Neutrophil (primary cell): ENCODE data around the gene HCRTR1.

Experiments
- H3K27ac ChIP-seq: fragments of 200-600 bp; sonication (generic); 2 replicates; pipeline ENCODE4 v1.5.1; 2016; ENCODE audit warnings: mild to moderate bottlenecking, moderate library complexity
- H3K27me3 ChIP-seq: fragments of 200-600 bp; sonication (generic); 2 replicates; pipeline ENCODE4 v1.6.0; 2016; ENCODE audit warnings: mild to moderate bottlenecking
- H3K36me3 ChIP-seq: fragments of 200-600 bp; sonication (generic); 2 replicates; pipeline ENCODE4 v1.5.1; 2017
- H3K4me1 ChIP-seq, 2 experiments: fragments of 200-600 bp in 1 of 2; sonication (generic) in 1 of 2; 1 replicate in 1 of 2; 2 replicates in 1 of 2; pipeline versions ENCODE4 v1.5.1 to v1.6.1; 2013 to 2016; ENCODE audit warnings: low read depth in 1 of 2, low read length in 1 of 2, mild to moderate bottlenecking in 1 of 2, moderate library complexity in 1 of 2; ENCODE audit not compliant: control insufficient read depth in 1 of 2, insufficient read depth in 1 of 2
- H3K4me3 ChIP-seq, 2 experiments: fragments of 200-600 bp in 1 of 2; sonication (generic) in 1 of 2; 1 replicate in 1 of 2; 2 replicates in 1 of 2; pipeline ENCODE4 v1.5.1; 2013 to 2016; ENCODE audit warnings: low read depth in 1 of 2, low read length in 1 of 2, mild to moderate bottlenecking in 1 of 2, moderate library complexity in 1 of 2
- H3K9me3 ChIP-seq: fragments of 200-600 bp; sonication (generic); 2 replicates; pipeline ENCODE4 v1.5.1; 2016
- TF ChIP-seq, protein P1 (sequence below): fragments of 200-600 bp; sonication (generic); IDR thresholded peaks from 2 replicates; pipeline ENCODE4 v1.5.1; 2016; ENCODE audit warnings: antibody characterized with exemption

HCRTR1 gene

DNA sequence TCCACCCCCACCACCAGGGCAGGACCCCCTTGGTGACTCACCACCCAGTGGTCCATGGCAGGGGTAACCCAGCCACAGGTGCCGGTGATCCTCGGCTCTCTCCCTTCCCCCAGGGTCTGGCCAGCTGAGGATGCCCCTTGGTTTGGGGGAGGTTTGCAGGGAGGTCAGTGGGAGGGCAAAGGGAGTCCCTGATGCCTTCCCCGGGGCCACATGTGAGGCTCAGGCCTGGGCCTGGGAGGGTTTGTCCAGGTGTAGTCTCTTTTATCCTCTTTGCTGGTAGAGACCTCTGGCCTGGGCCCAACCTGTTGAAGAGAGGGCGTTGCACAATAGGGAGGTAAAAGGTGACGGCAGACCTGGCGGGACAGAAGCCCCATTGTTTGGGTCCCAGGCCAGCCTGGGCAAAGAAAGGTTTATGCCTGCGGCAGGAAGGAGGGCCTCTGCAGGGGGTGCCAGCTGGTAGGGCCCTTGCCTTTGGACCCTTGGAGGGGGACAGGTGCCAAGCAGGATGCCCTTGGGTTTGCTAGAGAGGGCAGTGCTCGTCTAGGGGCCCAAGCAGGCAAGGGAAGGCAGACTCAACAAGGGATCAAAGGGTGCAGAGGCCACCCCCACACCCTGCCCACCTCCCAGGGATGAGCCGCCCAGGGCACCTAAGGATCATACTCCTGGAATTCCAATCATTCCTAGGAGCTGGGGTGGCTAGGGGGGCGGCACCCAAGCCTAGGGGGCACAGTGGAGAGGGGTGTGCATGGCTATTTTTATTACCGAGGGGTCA, 41.9 kb upstream of the HCRTR1 start:
- no peaks in the 10 kb centered on the region for H3K4me1 ChIP-seq
- no peak overlapping the region for H3K4me3 ChIP-seq
- no peak overlapping the region for H3K27ac ChIP-seq

DNA sequence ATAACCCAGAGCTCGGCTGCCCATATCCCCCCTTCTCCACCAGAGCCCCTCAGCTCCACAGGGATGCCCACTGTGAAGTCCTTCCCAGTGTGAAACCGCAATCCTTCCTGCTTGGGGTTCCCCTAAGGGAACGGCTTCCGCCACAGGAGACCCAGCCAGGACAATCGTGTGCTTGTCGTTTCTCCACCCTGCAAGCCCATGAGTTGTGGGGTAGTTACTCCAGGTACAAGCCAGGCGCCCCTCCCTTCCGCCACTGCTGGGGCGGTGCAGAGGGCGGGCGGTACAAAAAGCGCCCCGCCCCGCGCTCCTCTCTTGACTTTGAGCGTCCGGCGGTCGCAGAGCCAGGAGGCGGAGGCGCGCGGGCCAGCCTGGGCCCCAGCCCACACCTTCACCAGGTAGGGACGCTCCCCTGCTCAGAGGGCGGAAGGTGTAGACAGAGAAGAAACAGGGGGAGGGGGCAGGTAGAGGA, 41.3 kb upstream of the HCRTR1 start, which contains the start of gene TINAGL1:
TINAGL1 (plus strand) TSS at position 315 of the 469 bp plus-strand sequence. CDS start 634 bp downstream, outside the sequence.
- H3K27ac ChIP-seq = no peak within 1 kb of the TSS
- H3K27me3 ChIP-seq = peaks cover 32% of the 10 kb centered on the region
- no peak within 1 kb of the TSS for H3K4me3 ChIP-seq
- no peaks in the 10 kb centered on the region for H3K4me1 ChIP-seq
- TF ChIP-seq, protein P1, sequence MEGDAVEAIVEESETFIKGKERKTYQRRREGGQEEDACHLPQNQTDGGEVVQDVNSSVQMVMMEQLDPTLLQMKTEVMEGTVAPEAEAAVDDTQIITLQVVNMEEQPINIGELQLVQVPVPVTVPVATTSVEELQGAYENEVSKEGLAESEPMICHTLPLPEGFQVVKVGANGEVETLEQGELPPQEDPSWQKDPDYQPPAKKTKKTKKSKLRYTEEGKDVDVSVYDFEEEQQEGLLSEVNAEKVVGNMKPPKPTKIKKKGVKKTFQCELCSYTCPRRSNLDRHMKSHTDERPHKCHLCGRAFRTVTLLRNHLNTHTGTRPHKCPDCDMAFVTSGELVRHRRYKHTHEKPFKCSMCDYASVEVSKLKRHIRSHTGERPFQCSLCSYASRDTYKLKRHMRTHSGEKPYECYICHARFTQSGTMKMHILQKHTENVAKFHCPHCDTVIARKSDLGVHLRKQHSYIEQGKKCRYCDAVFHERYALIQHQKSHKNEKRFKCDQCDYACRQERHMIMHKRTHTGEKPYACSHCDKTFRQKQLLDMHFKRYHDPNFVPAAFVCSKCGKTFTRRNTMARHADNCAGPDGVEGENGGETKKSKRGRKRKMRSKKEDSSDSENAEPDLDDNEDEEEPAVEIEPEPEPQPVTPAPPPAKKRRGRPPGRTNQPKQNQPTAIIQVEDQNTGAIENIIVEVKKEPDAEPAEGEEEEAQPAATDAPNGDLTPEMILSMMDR = no peak
- H3K9me3 ChIP-seq = no peaks in the 10 kb centered on the region
- no peaks in the 10 kb centered on the region for H3K36me3 ChIP-seq

More for the DNA sequence above, 41.9 kb upstream of the HCRTR1 start:
- TF ChIP-seq, protein P1 = no peak
- no peaks in the 10 kb centered on the region for H3K9me3 ChIP-seq
- peaks cover 32% of the 10 kb centered on the region for H3K27me3 ChIP-seq
- H3K36me3 ChIP-seq = no peaks in the 10 kb centered on the region

- Histone ChIP-seq H3K27ac (no peak overlapping the region), H3K4me3 (no peak overlapping the region), H3K9me3 (no peaks in the 10 kb centered on the region), H3K4me1 (no peaks in the 10 kb centered on the region), H3K27me3 (peaks cover 32% of the 10 kb centered on the region), H3K36me3 (no peaks in the 10 kb centered on the region)
- TF ChIP-seq, protein P1 = no peak
These were observed 40.6 kb upstream of the HCRTR1 start for GRCh38 chr1:31576743-31577455.

- Histone ChIP-seq H3K4me3 (no peak overlapping the region), H3K9me3 (no peaks in the 10 kb centered on the region), H3K4me1 (no peaks in the 10 kb centered on the region), H3K36me3 (no peaks in the 10 kb centered on the region), H3K27ac (no peak overlapping the region), H3K27me3 (peaks cover 32% of the 10 kb centered on the region)
- TF ChIP-seq, protein P1 = no peak
These were observed 39.8 kb upstream of the HCRTR1 start for GRCh38 chr1:31577515-31578192.

DNA sequence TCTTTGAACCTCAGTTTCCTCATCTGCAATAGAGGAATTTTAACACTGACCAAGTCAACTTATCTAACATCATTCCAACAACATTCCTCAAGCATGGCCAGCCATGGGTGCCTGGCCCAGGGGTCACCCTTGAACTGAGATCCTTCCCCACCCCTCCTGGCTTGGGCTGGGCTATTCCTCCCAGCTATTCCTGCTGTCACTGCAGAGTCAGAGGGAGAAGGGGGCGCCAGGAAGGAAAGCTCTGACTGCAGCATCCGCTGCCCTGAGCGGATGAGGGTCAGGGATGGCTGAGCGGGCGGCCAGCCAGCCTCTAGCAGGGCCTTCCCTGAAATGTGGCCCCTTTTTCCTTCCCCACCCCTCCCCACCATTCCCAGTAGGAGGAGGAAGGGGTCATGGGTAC, 38.1 kb upstream of the HCRTR1 start:
- H3K27ac ChIP-seq = no peak overlapping the region
- H3K27me3 ChIP-seq = peaks cover 32% of the 10 kb centered on the region
- H3K4me1 ChIP-seq = no peaks in the 10 kb centered on the region
- H3K4me3 ChIP-seq = no peak overlapping the region
- TF ChIP-seq, protein P1 = no peak
- H3K9me3 ChIP-seq = no peaks in the 10 kb centered on the region
- H3K36me3 ChIP-seq = no peaks in the 10 kb centered on the region
